HepG2 (cell line): ENCODE data around the gene GNG2. TPM values are rescaled to one million over a fixed set of nuclear protein-coding genes. Genes with fewer than 3 reads are reported as not detected.

ENCODE experiments used
- ATAC-seq: fragments of 200-7000 bp; cut with Tn5 transposase; 3 replicates; pipeline ENCODE4 v1.9.1; 2020; ENCODE audit warnings: mild to moderate bottlenecking, moderate library complexity
- BruUV-seq: library from RNA; stranded (reverse); fragments of 400-500 nt; replicated peaks from 2 replicates; lab custom pipeline; 2021; lab: Mats Ljungman, UMichigan
- CTCF ChIA-PET: fragments of 300-600 bp; formaldehyde crosslinking; extraction: SDS; loops from one replicate; lab custom pipeline; 2021; ENCODE audit warnings: low total read pairs, inconsistent platforms, low intra/inter-chr PET ratio; lab: Yijun Ruan, JAX
- POLR2A ChIA-PET: fragments of 350-600 bp; sonication (Branson Sonifier 250); formaldehyde crosslinking; loops from one replicate; lab custom pipeline; 2020; ENCODE audit warnings: antibody characterized with exemption, inconsistent platforms; lab: Yijun Ruan, JAX
- DNase-seq: peaks from one replicate; pipeline ENCODE4 v3.0.0-alpha.2; 2015; ENCODE audit warnings: low spot score
- FAIRE-seq: peaks from 3 replicates; lab custom pipeline; 2011; peaks lifted over from hg19 to GRCh38; lab: Jason Lieb, UNC
- H2AFZ ChIP-seq: one replicate; pipeline ENCODE4 v1.6.1; 2011; ENCODE audit warnings: low read length, inconsistent platforms
- H3K27ac ChIP-seq: fragments of 300-600 bp; 3 replicates; pipeline ENCODE4 v1.8.0; 2011; ENCODE audit warnings: mixed run types, mild to moderate bottlenecking, mixed read lengths, low read length, inconsistent platforms; ENCODE audit not compliant: insufficient read depth; ENCODE audit errors: extremely low read length
- H3K27me3 ChIP-seq, 2 experiments: fragments of 200-600 bp in 1 of 2; 2 replicates in 1 of 2; 3 replicates in 1 of 2; pipeline versions ENCODE4 v1.6.0 to v1.8.0; 2011; ENCODE audit warnings: low read length in 2 of 2, mild to moderate bottlenecking in 2 of 2, moderate library complexity in 2 of 2, inconsistent platforms in 1 of 2; ENCODE audit not compliant: insufficient read depth in 2 of 2, control insufficient read depth in 1 of 2
- H3K36me3 ChIP-seq, 2 experiments: fragments of 200-600 bp in 1 of 2; replicated peaks in 1 of 2; 2 replicates in 1 of 2; 3 replicates in 1 of 2; pipeline versions ENCODE4 v1.5.1 to v1.8.0; 2011; ENCODE audit warnings: low read length in 2 of 2, inconsistent platforms in 1 of 2; ENCODE audit not compliant: insufficient read depth in 2 of 2, control insufficient read depth in 1 of 2
- H3K4me1 ChIP-seq: 2 replicates; pipeline ENCODE4 v1.5.1; 2012; ENCODE audit warnings: low read length, inconsistent platforms; ENCODE audit not compliant: insufficient read depth
- H3K4me2 ChIP-seq: 2 replicates; pipeline ENCODE4 v1.6.0; 2011; ENCODE audit warnings: low read depth, low read length, inconsistent platforms
- H3K4me3 ChIP-seq, 3 experiments: fragments of 200-600 bp in 1 of 3; sonication (generic), shearing (Covaris generic) in 1 of 3; replicated peaks in 1 of 3; 2 replicates each; pipeline ENCODE4 v1.5.1; 2011 to 2016; ENCODE audit warnings: low read length in 3 of 3, inconsistent platforms in 2 of 3, low read depth in 2 of 3, mild to moderate bottlenecking in 2 of 3, control low read depth in 1 of 3, mixed read lengths in 1 of 3; ENCODE audit not compliant: insufficient read depth in 1 of 3
- H3K79me2 ChIP-seq: one replicate; pipeline ENCODE4 v1.6.1; 2011; ENCODE audit warnings: low read length, inconsistent platforms; ENCODE audit not compliant: insufficient read depth
- H3K9ac ChIP-seq: 2 replicates; pipeline ENCODE4 v1.6.0; 2011; ENCODE audit warnings: mild to moderate bottlenecking, low read depth, low read length, inconsistent platforms; ENCODE audit not compliant: insufficient read depth
- H3K9me3 ChIP-seq: 2 replicates; pipeline ENCODE4 v1.5.1; 2012; ENCODE audit warnings: mild to moderate bottlenecking, low read length
- H4K20me1 ChIP-seq: 2 replicates; pipeline ENCODE4 v1.6.0; 2011; ENCODE audit warnings: inconsistent platforms, mild to moderate bottlenecking, low read length, moderate library complexity; ENCODE audit not compliant: insufficient read depth
- BHLHE40 ChIP-seq: IDR thresholded peaks from 2 replicates; pipeline ENCODE4 v1.6.1; 2011; ENCODE audit warnings: low read length, improper control_type of control experiment
- DNMT1 ChIP-seq: sonication (generic); formaldehyde crosslinking; IDR thresholded peaks from 2 replicates; pipeline ENCODE4 v1.5.1; 2020; ENCODE audit warnings: mild to moderate bottlenecking, missing genetic modification reagents
- GMEB2 ChIP-seq: IDR thresholded peaks from 2 replicates; pipeline ENCODE4 v1.6.1; 2016; ENCODE audit warnings: missing biosample characterization, missing genetic modification reagents, low read depth
- LRRFIP1 ChIP-seq: sonication (generic); formaldehyde crosslinking; conservative IDR thresholded peaks from 2 replicates; pipeline ENCODE4 v1.4.0; 2020; ENCODE audit warnings: missing genetic modification reagents
- MTF2 ChIP-seq: sonication (generic); formaldehyde crosslinking; IDR thresholded peaks from 2 replicates; pipeline ENCODE4 v1.5.0; 2020; ENCODE audit warnings: missing genetic modification reagents, borderline replicate concordance
- PITX1 ChIP-seq: sonication (generic); formaldehyde crosslinking; IDR thresholded peaks from 2 replicates; pipeline ENCODE4 v1.5.1; 2020; ENCODE audit warnings: mild to moderate bottlenecking, missing genetic modification reagents
- RFX1 ChIP-seq: fragments of 450-650 bp; IDR thresholded peaks from 2 replicates; pipeline ENCODE4 v1.6.1; 2017
- SETDB1 ChIP-seq: sonication (generic); formaldehyde crosslinking; IDR thresholded peaks from 2 replicates; pipeline ENCODE4 v1.5.1; 2020; ENCODE audit warnings: missing genetic modification reagents, mild to moderate bottlenecking, borderline replicate concordance
- SMYD3 ChIP-seq: sonication (generic); formaldehyde crosslinking; IDR thresholded peaks from 2 replicates; pipeline ENCODE4 v1.8.1; 2023; ENCODE audit warnings: mild to moderate bottlenecking, missing genetic modification reagents
- SOX13 ChIP-seq, 3 experiments: fragments of 450-650 bp in 1 of 3; sonication (generic) in 1 of 3; formaldehyde crosslinking in 1 of 3; IDR thresholded peaks in 2 of 3; conservative IDR thresholded peaks in 1 of 3; 2 replicates each; pipeline versions ENCODE4 v1.5.0 to v1.6.1; 2016 to 2020; ENCODE audit warnings: antibody characterized with exemption in 1 of 3, mild to moderate bottlenecking in 1 of 3, missing compliant biosample characterization in 1 of 3, missing genetic modification reagents in 1 of 3, moderate library complexity in 1 of 3
- TBX2 ChIP-seq: sonication (generic); formaldehyde crosslinking; IDR thresholded peaks from 2 replicates; pipeline ENCODE4 v1.5.0; 2020; ENCODE audit warnings: missing genetic modification reagents, mild to moderate bottlenecking, borderline replicate concordance
- TCF7L2 ChIP-seq: IDR thresholded peaks from 2 replicates; pipeline ENCODE4 v1.6.1; 2011; ENCODE audit warnings: mild to moderate bottlenecking, low read depth, low read length, moderate library complexity
- ZNF143 ChIP-seq: sonication (generic); formaldehyde crosslinking; IDR thresholded peaks from 2 replicates; pipeline ENCODE4 v1.4.0; 2020; ENCODE audit warnings: missing genetic modification reagents
- ZNF207 ChIP-seq: fragments of 450-650 bp; IDR thresholded peaks from 2 replicates; pipeline ENCODE4 v1.6.1; 2016; ENCODE audit warnings: antibody characterized with exemption, borderline replicate concordance
- WGBS: methylation state at CpG from one replicate; pipeline ENCODE4 v1.1.6; 2017; ENCODE audit warnings: low lambda C conversion rate; 5-methylcytosine and 5-hydroxymethylcytosine counted together
- in situ Hi-C: cut with HindIII; loops from 2 replicates; pipeline ENCODE4 v1.10.0; 2017; ENCODE audit warnings: low pct_unique_long_range_greater_than_20kb; ENCODE audit not compliant: extremely low pct_ligation_motif_present
- intact Hi-C: fragments of 100-400 bp; cut with micrococcal nuclease; formaldehyde crosslinking; loops from one replicate; pipeline ENCODE4 v1.10.0; 2022; ENCODE audit not compliant: unreplicated experiment
- polyA plus RNA-seq, 8 experiments: library from polyadenylated mRNA; depleted of rRNA in 3 of 8; stranded (reverse) in 7 of 8; unstranded in 1 of 8; fragments of >200 nt; fragmentation: Illumina TruSeq in 4 of 8; extraction: Trizol in 4 of 8; gene quantifications; 2 replicates each; pipeline versions ENCODE4 v1.2.1 to v1.2.3, GENCODE V29; 2011 to 2016; ENCODE audit warnings: low read depth in 4 of 8, missing spikeins in 1 of 8, mixed read lengths in 1 of 8; ENCODE audit not compliant: insufficient read depth in 1 of 8
- total RNA-seq, 5 experiments: library from RNA; depleted of rRNA; stranded (reverse); fragments of >200 nt; fragmentation: Illumina TruSeq; extraction: Trizol; gene quantifications; 2 replicates each; pipeline ENCODE4 v1.2.3, GENCODE V29; 2016; ENCODE audit warnings: low read depth in 1 of 5

The GNG2 gene
- total and polyA plus RNA-seq, 2 of the 13 experiments (the other 11 are each of a cell fraction or from before 2014, with no cell fraction given): not detected

GRCh38 chr14:51846631-51847488 lies 13.6 kb upstream of the GNG2 start:
- Histone ChIP-seq H3K27ac (no peak overlapping the region), H3K4me3 (no peak overlapping the region), H3K4me1 (no peaks in the 10 kb centered on the region), H3K27me3 (no peaks in the 10 kb centered on the region; a peak in 1 of 5 replicates), H3K36me3 (no peaks in the 10 kb centered on the region), H3K9me3 (no peaks in the 10 kb centered on the region), H3K9ac (no peak overlapping the region), H3K79me2 (no peaks in the 10 kb centered on the region), H4K20me1 (no peaks in the 10 kb centered on the region), H2AFZ (no peak overlapping the region), H3K4me2 (no peak overlapping the region)
- in situ Hi-C loops (no loop called here), intact Hi-C loops (no loop called here)
- no TSS peak for BruUV-seq
- ChIA-PET POLR2A (no interaction called here), CTCF (no interaction called here)
- TF ChIP-seq RFX1 (peak; percentile 14; the same call in 1 of the 2 replicates), GMEB2 (no peak)
- DNase-seq (no peak), ATAC-seq (no peak), FAIRE-seq (no peak)
- 25% methylated on average over 12 of the region's 16 CpGs for WGBS

GRCh38 chr14:51847489-51847796 lies 13.0 kb upstream of the GNG2 start:
- Histone ChIP-seq H3K27me3 (no peaks in the 10 kb centered on the region; a peak in 1 of 5 replicates), H3K4me1 (no peaks in the 10 kb centered on the region), H3K4me3 (no peak overlapping the region), H3K27ac (no peak overlapping the region), H3K36me3 (no peaks in the 10 kb centered on the region), H2AFZ (no peak overlapping the region), H3K4me2 (no peak overlapping the region), H3K79me2 (no peaks in the 10 kb centered on the region), H4K20me1 (no peaks in the 10 kb centered on the region), H3K9ac (no peak overlapping the region), H3K9me3 (no peaks in the 10 kb centered on the region)
- in situ Hi-C loops: no loop called here
- BruUV-seq: no TSS peak
- TF ChIP-seq SETDB1: no peak
- TF ChIP-seq LRRFIP1 (CRISPR knock-in tag): no peak
- TF ChIP-seq MTF2 (CRISPR knock-in tag): no peak
- no peak for TF ChIP-seq ZNF207
- TF ChIP-seq SMYD3 (CRISPR knock-in tag): no peak
- no peak for TF ChIP-seq DNMT1 (CRISPR knock-in tag)
- no peak for TF ChIP-seq BHLHE40
- TF ChIP-seq ZNF143: no peak
- no peak for TF ChIP-seq PITX1 (CRISPR knock-in tag)
- TF ChIP-seq TBX2: no peak
- TF ChIP-seq TCF7L2: no peak
- no peak for TF ChIP-seq SOX13 (IDR thresholded peaks at IDR 0.05)
- TF ChIP-seq SOX13 (CRISPR knock-in tag; conservative IDR thresholded peaks at IDR 0.05 in 1 of 2, IDR thresholded peaks at IDR 0.05 in 1 of 2): no peak
- ATAC-seq (no peak), FAIRE-seq (no peak), DNase-seq (no peak)
- CTCF ChIA-PET: no interaction called here
- intact Hi-C loops: no loop called here
- WGBS: 61% methylated on average over 4 of the region's 4 CpGs
- POLR2A ChIA-PET: no interaction called here
